ENCODE measurements around the gene TTC39A. TPM values are rescaled to one million over a fixed set of nuclear protein-coding genes. Genes with fewer than 3 reads are reported as not detected.

Gene TTC39A
- total RNA-seq, 1 experiment from 2014 or later = 0.06 TPM

- no peak for DNase-seq (ENCODE audit: low read depth)
These were observed 32.7 kb downstream of the TTC39A start for GRCh38 chr1:51297401-51298321.

GRCh38 chr1:51296383-51297357, 33.7 kb downstream of the TTC39A start:
- DNase-seq (ENCODE audit: low read depth) = peak; percentile 87

GRCh38 chr1:51295926-51296325, 34.4 kb downstream of the TTC39A start:
- no peak for DNase-seq (ENCODE audit: low read depth)

- DNase-seq (ENCODE audit: low read depth) = peak; percentile 21
These were observed 35.7 kb downstream of the TTC39A start for GRCh38 chr1:51294566-51295184.

GRCh38 chr1:51293898-51294515, 36.4 kb downstream of the TTC39A start:
- no peak for DNase-seq (ENCODE audit: low read depth)

GRCh38 chr1:51290489-51290847, 39.9 kb downstream of the TTC39A start:
- no peak for DNase-seq (ENCODE audit: low read depth)

DNA sequence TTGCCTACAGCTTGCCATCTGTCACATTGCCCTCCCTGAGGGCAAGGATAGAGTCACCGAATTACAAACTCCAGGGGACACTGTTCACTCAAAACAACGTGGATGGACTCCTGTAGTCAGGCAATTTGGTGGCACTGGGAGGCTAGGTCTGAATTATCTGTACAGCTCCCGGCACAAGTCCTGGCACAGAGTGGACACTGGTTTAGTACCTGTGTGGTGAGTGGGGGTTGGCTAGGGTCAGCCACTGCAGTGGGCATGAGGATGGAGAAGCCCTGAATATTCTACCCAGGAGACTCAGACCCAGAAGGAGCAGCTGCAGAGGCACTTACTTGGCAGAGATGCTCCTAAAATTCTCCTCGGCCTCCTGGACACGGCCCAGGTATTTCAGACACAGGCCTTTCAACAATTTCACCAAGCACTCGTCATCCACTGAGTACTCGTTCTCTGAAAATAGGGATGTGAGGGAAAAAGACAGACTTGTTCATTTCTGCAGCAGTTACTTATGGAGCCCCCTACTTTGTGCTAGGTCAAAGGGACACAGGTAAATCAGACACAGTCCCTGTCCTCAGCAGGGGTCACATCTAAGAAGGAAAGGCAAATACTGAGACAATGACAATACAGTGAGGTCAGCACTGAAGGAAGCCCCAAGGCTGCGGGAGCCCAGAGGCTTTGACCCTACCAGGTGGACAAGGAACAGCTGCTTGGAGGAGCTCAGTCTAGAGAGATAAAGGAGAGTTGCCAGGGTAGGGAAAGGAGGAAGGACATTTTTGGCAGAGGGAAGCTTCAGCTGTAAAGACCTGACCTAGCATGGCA, 40.5 kb downstream of the TTC39A start:
- no peak for DNase-seq (ENCODE audit: low read depth)

- DNase-seq (ENCODE audit: low read depth) = no peak
These were observed 41.8 kb downstream of the TTC39A start for GRCh38 chr1:51288578-51288977.

- DNase-seq (ENCODE audit: low read depth) = no peak
These were observed 42.4 kb downstream of the TTC39A start for GRCh38 chr1:51287966-51288365.

DNA sequence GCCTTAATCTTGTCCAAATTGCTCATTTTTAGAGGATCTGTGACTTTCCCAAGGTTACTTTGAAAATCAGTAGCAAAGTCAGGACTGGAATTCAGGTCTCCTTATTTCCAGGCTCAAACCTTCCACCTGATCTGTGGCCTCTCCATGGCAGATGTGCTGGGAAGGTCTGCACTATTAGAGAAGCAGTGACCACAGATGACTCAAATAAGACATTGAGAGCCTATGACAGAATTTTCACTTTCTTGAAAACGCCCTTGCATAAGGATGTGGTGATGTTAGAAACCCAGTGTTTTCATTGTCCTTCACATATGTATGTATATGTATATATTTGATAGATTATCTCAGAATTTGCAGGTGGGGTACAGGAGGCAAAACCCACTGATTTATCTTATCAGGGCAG, 45.3 kb downstream of the TTC39A start:
- no peak for DNase-seq (ENCODE audit: low read depth)

DNA sequence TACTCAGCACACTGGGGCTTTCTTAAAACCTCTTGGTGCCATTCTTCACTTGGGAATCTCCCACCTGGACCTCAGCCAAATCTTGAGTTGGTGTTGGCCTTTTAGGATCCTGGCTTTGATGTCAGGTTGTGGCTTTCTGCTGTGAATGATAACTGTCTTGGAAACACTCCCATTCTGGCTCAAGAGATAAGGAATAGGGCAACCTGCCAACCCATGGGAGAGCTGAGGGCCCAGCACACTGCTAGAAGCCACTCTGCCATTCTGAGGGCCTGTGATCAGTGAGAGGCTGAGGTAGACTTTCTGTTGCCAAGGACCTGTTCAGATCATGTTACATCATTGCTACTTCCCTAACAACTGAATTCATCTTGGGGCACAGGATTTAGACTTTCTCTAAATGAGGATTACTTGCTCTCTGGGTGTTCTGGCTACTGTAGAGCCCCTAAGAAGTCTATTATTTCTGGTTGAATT, 45.8 kb downstream of the TTC39A start:
- peak; percentile 80 for DNase-seq (ENCODE audit: low read depth)

DNA sequence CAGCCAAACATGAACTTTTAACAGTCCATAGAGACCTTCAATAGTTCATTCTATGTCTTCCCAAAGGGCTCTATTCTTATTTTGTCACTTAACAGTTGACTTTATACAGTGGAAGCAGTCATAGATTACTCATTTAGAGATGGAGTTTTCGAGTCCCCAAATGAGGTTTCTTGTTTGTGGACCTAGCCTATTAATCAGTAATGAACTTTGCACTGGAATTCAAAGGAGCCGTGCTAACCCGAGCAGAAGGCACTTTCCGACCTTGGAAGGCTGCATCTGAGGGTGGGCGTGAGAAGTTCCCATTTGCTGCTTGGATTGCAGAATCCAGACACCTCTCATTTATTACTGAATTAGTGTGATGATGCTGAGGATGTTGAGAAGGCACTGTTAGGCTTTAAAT, 46.4 kb downstream of the TTC39A start:
- DNase-seq (ENCODE audit: low read depth) = no peak

GRCh38 chr1:51282605-51283004, 47.8 kb downstream of the TTC39A start:
- DNase-seq (ENCODE audit: low read depth) = no peak

GRCh38 chr1:51281807-51282206, 48.6 kb downstream of the TTC39A start:
- DNase-seq (ENCODE audit: low read depth) = no peak

GRCh38 chr1:51280321-51280978, 49.9 kb downstream of the TTC39A start:
- DNase-seq (ENCODE audit: low read depth) = no peak

DNA sequence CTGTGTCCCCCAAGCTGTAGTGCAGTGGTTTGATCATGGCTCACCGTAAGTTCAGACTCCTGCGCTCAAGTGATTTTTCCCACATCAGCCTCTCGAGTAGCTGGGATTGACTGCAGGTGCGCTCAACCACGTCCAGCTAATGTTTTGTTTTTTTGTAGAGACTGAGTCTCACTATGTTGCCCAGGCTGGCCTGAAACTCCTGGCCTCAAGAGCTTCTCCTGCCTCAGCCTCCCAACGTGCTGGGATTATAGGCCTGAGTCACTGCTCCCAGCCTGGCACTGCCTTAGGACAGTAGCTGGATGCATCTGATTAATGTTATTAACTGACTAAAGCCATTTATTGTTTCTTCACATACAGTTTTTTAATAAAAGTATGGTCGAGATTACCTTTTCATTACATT, 54.1 kb downstream of the TTC39A start:
- peak; percentile 16 for DNase-seq (ENCODE audit: low read depth)

- no peak for DNase-seq (ENCODE audit: low read depth)
These were observed 55.7 kb downstream of the TTC39A start for GRCh38 chr1:51274676-51275075.

GRCh38 chr1:51272916-51273315, 57.4 kb downstream of the TTC39A start:
- DNase-seq (ENCODE audit: low read depth) = no peak

GRCh38 chr1:51270751-51271150, 59.6 kb downstream of the TTC39A start:
- DNase-seq (ENCODE audit: low read depth) = no peak

- no peak for DNase-seq (ENCODE audit: low read depth)
These were observed 61.7 kb downstream of the TTC39A start for GRCh38 chr1:51268634-51269033.
